ENCODE data around the gene ZNHIT6.
"Not testable (repeated sequence)": the region's sequence is repeated elsewhere in the genome, so short reads cannot be mapped to it uniquely, and the experiment has no call there.

The ZNHIT6 gene

DNA sequence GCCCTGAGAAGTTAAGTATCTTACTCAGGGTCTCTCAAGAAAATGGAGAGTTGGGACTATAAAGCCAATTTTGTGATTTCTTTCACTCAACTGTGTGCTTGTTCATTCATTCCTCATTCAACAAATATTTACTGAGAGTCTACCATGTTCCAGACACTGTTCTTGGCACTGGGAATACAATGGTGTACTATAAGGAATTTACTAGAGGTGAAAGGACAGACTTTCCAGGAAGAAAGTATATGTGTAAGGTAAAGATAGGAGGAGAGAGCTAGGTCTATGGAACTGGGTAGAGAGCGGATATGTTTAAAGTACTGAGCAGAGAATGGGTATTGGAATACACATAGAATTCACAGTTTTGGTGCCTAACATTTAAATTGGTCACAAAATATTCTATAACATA lies 42.3 kb downstream of the ZNHIT6 start:
- no peak for DNase-seq

DNA sequence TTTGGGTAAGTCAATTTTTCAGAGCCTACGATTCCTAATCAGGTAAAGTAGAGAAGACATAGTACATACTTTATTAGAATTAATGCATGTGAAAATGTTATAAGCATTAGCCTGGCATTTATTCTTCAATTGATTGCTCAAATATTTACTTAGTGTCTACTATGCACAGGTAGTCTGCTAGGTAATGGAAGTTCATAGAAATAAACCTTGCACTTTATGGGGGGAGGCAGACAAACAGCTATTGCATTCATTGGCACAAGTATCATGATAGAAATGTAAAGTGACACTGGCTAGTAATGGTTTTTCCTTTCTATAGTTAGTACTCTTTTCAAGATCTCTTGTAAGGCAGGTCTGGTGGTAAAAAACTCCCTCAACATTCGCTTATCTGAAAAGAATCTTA lies 44.9 kb downstream of the ZNHIT6 start:
- no peak for DNase-seq

DNA sequence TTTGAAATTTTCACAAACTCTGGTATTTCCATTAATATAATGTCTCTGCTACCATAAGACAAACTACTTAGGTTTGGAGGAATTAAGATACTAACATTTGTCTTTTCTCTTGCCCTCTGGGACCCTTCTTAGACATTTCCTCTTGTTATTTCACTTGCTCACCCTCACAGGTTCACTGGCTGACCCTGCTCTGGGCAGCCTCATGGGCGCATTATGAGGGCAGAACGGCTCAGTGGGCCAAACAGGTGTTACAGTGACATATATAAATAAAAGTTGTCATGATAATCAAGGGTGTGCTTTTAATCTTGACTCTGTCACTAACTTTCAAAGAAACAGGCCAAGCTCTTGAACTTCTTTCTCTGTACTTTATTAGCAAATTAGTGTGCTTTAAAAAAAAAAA lies 46.5 kb downstream of the ZNHIT6 start:
- no peak for DNase-seq

DNA sequence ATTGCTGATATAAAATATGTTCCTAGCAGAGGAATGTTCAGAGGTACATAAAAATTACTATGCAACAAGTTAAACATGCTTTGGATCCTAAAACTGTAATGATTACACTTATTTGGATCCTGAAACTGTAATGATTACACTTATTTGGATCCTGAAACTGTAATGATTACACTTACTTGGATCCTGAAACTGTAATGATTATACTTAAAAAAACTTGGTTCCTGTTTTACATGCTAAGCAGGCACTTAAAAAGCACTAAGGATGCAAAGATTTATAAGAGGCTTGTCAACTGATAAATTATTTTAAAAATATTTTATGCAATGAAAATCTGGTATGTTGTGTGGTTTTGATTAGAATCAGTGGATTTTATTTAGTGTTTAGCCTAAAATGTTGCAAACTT lies 47.7 kb downstream of the ZNHIT6 start:
- no peak for DNase-seq

GRCh38 chr1:85659174-85659573 lies 49.1 kb downstream of the ZNHIT6 start:
- DNase-seq = no peak

DNA sequence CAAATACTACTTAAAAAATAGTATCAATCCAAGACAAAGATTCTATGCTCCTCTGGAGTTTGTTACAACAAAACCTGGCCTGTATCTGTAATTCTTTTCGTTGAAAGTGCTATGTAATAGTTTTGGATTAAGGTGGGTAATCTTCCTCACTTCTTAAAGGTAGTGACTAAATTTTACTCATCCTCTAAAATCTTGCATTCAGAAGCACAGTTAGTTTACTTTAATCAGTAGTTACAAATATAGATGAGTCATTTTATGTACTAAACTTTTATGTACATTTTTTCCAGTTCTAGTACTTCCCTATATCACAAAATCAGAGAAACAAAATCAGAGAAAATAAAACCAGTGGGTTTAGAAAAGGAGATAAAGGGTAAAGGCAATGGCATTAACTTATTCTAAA lies 51.3 kb downstream of the ZNHIT6 start:
- no peak for DNase-seq

DNA sequence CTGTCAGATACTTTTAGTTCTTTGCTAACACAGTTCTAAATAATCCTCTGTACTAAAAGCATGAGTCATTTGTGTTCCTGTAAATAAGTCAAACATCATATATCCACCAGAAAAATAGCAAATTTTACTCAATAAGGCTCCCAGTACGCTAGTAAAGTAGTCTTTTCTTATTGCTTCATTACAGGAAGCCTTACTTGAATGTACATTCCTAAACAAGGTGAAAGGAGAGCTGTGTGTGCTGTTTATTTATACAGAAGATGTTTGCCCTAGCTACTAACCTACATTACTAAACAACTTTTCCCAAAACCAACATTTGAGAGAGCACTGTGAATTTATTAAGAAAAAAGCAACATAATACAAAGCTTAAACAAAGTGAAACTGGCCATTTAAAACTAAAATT lies 52.0 kb downstream of the ZNHIT6 start:
- no peak for DNase-seq

GRCh38 chr1:85655315-85655714 lies 52.9 kb downstream of the ZNHIT6 start:
- DNase-seq = no peak

DNA sequence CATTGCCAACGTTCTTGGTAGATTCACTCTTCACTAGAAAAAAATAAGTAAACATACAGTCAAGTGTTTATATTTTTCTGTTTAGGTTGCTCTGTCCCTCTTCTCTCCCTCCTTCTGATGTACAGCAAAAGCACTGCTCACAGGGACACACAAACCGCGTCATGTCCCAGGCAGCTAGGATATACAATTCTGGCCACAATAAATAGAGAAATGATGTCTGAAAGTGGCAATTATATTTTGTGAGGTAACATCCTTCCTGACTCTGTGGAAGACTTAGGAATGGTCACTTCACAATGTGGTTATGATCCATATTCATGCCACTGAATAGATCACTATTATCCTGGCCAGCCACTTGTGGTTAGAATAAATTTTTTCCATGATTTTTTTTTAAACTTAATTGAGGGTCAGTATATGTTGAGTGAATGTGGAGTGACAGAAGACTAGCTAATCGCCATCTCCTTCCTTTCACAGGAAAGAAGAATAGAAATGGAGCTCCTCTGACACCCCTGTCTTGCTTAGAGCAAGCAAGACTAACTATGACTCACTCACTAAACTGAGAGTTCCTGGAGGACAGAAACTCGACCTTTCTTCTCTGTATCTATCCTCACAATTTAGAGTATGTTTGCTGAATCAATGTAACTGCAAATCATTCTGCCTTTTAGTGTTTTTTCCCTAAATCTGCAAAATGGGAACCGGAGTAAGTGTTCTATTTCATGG lies 54.0 kb downstream of the ZNHIT6 start:
- DNase-seq = no peak

- DNase-seq = no peak
Measured at GRCh38 chr1:85652327-85652726, 55.9 kb downstream of the ZNHIT6 start.

DNA sequence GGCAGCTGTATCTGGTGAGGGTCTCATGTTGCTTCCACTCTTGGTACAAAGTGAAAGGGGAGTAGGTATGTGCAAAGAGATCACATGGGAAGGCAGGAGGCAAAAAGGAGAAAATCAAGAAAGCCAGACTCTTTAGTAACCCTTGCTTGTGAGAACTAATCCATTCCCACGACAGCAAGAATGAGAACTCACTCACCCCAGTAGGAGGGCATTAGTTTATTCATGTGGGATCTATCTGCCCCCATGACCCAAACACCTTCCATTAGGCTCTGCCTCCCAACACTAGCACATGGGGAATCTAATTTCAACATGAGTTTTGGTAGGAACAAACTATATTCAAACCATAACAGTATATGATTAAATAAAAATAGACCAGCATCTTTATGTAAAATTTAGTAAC lies 57.6 kb downstream of the ZNHIT6 start:
- no peak for DNase-seq

- no peak for DNase-seq
Measured at GRCh38 chr1:85649591-85649990, 58.6 kb downstream of the ZNHIT6 start.

GRCh38 chr1:85641598-85642556 lies 66.4 kb downstream of the ZNHIT6 start:
- peak; percentile 33 for DNase-seq

- DNase-seq = not testable (repeated sequence)
Measured at GRCh38 chr1:85639920-85640319, 68.3 kb downstream of the ZNHIT6 start.

GRCh38 chr1:85638412-85638811 lies 69.8 kb downstream of the ZNHIT6 start:
- no peak for DNase-seq

GRCh38 chr1:85630493-85630892 lies 77.7 kb downstream of the ZNHIT6 start:
- DNase-seq = no peak

DNA sequence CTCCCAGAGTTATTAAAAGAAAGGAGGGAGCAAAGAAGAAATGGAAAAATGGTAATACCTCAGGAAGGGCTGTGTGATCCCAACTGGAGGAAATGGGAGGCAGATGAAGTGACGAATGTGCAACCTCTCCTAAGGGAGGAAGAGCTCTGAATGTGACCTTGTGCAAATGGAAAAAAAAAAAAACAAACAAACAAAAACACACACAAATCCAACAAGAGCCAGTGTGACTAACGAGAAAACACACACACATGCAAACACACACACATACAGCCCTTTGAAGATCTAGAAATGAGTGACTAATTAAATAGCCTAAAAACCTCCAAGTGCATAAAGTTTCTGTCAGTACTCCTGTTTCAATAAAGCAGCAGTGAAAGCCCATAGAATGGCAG lies 78.7 kb downstream of the ZNHIT6 start:
- no peak for DNase-seq

DNA sequence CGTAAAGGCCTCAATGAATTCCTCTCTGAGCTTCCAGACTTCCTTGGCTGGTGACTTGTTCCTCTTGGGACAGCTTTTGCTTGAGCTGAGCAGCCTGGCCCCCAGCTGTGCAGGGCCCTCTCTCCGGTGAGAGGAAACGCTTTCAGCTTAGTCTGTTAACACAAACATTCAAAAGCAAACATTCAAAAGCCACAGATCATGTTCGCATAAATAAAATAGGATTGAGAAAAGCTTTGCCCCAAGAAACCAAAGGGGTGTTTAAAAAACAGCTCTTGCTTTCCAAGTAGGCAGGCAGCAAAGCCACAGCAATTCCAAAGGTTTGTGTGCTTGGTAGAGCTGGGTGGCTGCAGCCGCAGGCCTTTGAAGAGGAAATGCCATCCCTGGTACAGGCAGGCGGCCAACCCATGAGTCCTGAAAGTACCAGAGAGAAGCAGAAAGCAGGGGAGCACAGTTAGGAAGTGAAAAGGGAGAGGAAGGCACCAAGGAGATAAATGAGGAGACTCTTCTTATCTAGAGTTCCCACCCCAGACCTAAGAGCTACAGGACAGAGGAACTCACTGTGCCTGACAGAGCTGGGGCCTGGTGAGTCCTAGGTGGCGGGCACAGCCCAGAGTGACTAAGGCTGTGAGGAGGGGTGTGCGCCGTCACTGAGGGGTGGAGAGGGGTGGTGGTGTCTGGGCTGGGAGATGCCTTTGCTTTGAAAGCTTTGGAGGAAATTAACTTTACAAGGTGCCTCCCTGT lies 79.3 kb downstream of the ZNHIT6 start:
- DNase-seq = no peak

- no peak for DNase-seq
Measured at GRCh38 chr1:85626818-85627217, 81.4 kb downstream of the ZNHIT6 start.

- DNase-seq = no peak
Measured at GRCh38 chr1:85624361-85624760, 83.9 kb downstream of the ZNHIT6 start.

- no peak for DNase-seq
Measured at GRCh38 chr1:85623061-85623471, 85.2 kb downstream of the ZNHIT6 start.

DNA sequence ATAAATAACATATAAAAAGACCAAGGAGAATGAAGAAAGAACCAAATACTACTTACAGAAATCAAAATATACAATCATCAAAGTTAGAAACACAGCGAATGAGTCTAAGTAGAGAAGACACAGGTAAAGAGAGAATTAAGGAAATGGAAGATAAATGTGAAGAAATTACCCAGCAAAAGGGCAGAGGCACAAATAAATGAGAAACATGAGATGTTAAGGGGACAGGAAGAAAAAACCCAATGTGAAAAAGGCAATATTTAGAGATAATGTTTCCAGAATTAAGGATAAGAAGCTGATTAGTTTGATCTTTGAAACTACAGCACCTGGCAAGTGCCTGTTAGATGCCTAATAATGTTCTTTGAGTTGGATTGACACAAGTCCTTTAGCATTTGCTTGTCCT lies 86.8 kb downstream of the ZNHIT6 start:
- no peak for DNase-seq

- no peak for DNase-seq
Measured at GRCh38 chr1:85617633-85618100, 90.6 kb downstream of the ZNHIT6 start.
